H1 (cell line): ENCODE data around the gene BUD23. TPM values are rescaled to one million over a fixed set of nuclear protein-coding genes. Genes with fewer than 3 reads are reported as not detected.

ENCODE experiments used
- CTCF ChIA-PET: fragments of 300-600 bp; sonication (Branson Sonifier 250); formaldehyde crosslinking; loops from one replicate; lab custom pipeline; 2021; ENCODE audit not compliant: partially characterized antibody; lab: Charles Lee
- POLR2A ChIA-PET: fragments of 300-600 bp; sonication (Branson Sonifier 250); formaldehyde crosslinking; loops from one replicate; lab custom pipeline; 2021; ENCODE audit warnings: inconsistent platforms; ENCODE audit not compliant: partially characterized antibody; lab: Charles Lee
- DNase-seq, 2 experiments: peaks; one replicate each; pipeline versions ENCODE4 v3.0.0 to v3.0.0-alpha.2; 2010 to 2022; ENCODE audit warnings: low spot score in 2 of 2, low read depth in 1 of 2, mixed read lengths in 1 of 2
- FAIRE-seq: peaks from 2 replicates; lab custom pipeline; 2011; peaks lifted over from hg19 to GRCh38; lab: Jason Lieb, UNC
- H2AFZ ChIP-seq: 2 replicates; pipeline ENCODE4 v1.8.1; 2012; ENCODE audit warnings: low read length, inconsistent platforms
- H2AK5ac ChIP-seq: 2 replicates; pipeline ENCODE4 v1.6.1; 2013; ENCODE audit warnings: low read depth, low read length
- H2BK120ac ChIP-seq: replicated peaks from 2 replicates; pipeline ENCODE3; 2013; ENCODE audit warnings: low read depth, low read length, inconsistent platforms
- H2BK12ac ChIP-seq: 2 replicates; pipeline ENCODE4 v1.6.1; 2013; ENCODE audit warnings: low read depth, low read length
- H2BK15ac ChIP-seq: 2 replicates; pipeline ENCODE4 v1.6.1; 2013; ENCODE audit warnings: low read length
- H2BK20ac ChIP-seq: 2 replicates; pipeline ENCODE4 v1.6.1; 2013; ENCODE audit warnings: low read length
- H2BK5ac ChIP-seq: 2 replicates; pipeline ENCODE4 v1.6.1; 2013; ENCODE audit warnings: low read depth, low read length
- H3K14ac ChIP-seq: 2 replicates; pipeline ENCODE4 v1.6.1; 2013; ENCODE audit warnings: inconsistent platforms; ENCODE audit not compliant: insufficient read length
- H3K18ac ChIP-seq: 2 replicates; pipeline ENCODE4 v1.6.1; 2013; ENCODE audit warnings: low read length; ENCODE audit errors: extremely low read depth
- H3K23ac ChIP-seq: 2 replicates; pipeline ENCODE4 v1.6.1; 2013; ENCODE audit warnings: inconsistent platforms; ENCODE audit not compliant: insufficient read length
- H3K23me2 ChIP-seq: 2 replicates; pipeline ENCODE4 v1.6.1; 2013; ENCODE audit warnings: low read depth, low read length
- H3K27ac ChIP-seq: 2 replicates; pipeline ENCODE4 v1.6.1; 2011; ENCODE audit warnings: low read depth, low read length, inconsistent platforms
- H3K27me3 ChIP-seq, 4 experiments: replicated peaks in 1 of 4; 1 replicate in 1 of 4; 2 replicates in 3 of 4; pipeline versions ENCODE4 v1.6.1 to v1.8.1; 2011 to 2013; ENCODE audit warnings: low read length in 3 of 4, mild to moderate bottlenecking in 3 of 4, inconsistent platforms in 2 of 4, mixed read lengths in 2 of 4, moderate library complexity in 1 of 4; ENCODE audit not compliant: control insufficient read depth in 3 of 4, insufficient read depth in 3 of 4; ENCODE audit errors: extremely low read depth in 1 of 4
- H3K36me3 ChIP-seq, 4 experiments: 2 replicates each; pipeline versions ENCODE4 v1.6.1 to v1.8.1; 2011 to 2013; ENCODE audit warnings: mild to moderate bottlenecking in 4 of 4, low read length in 3 of 4, moderate library complexity in 2 of 4, control low read depth in 1 of 4, inconsistent platforms in 1 of 4; ENCODE audit not compliant: insufficient read depth in 4 of 4, control insufficient read depth in 2 of 4
- H3K4ac ChIP-seq: replicated peaks from 2 replicates; pipeline ENCODE3; 2013; ENCODE audit warnings: low read length, low read depth, mixed read lengths, inconsistent platforms; ENCODE audit not compliant: insufficient read length
- H3K4me1 ChIP-seq, 4 experiments: replicated peaks in 1 of 4; 1 replicate in 1 of 4; 2 replicates in 3 of 4; pipeline versions ENCODE4 v1.6.1 to v1.8.1; 2011 to 2013; ENCODE audit warnings: low read length in 3 of 4, inconsistent platforms in 2 of 4, mixed read lengths in 1 of 4; ENCODE audit not compliant: insufficient read depth in 4 of 4, control insufficient read depth in 3 of 4
- H3K4me2 ChIP-seq, 2 experiments: 2 replicates each; pipeline versions ENCODE4 v1.6.1 to v1.8.1; 2011 to 2013; ENCODE audit warnings: low read depth in 2 of 2, low read length in 2 of 2, control low read depth in 1 of 2, inconsistent platforms in 1 of 2, mild to moderate bottlenecking in 1 of 2; ENCODE audit not compliant: insufficient read depth in 1 of 2
- H3K4me3 ChIP-seq, 4 experiments: fragments of 200-600, 300-600 bp in 1 of 4; sonication (generic), shearing (Covaris generic), sonication (Bioruptor Twin) in 1 of 4; 2 replicates each; pipeline versions ENCODE4 v1.5.1 to v1.8.1; 2011 to 2016; ENCODE audit warnings: low read length in 4 of 4, low read depth in 3 of 4, control low read depth in 2 of 4, inconsistent platforms in 2 of 4, mild to moderate bottlenecking in 2 of 4, mixed read lengths in 1 of 4, moderate library complexity in 1 of 4; ENCODE audit not compliant: insufficient read depth in 2 of 4; ENCODE audit errors: extremely low read depth in 1 of 4
- H3K56ac ChIP-seq: replicated peaks from 2 replicates; pipeline ENCODE3; 2013; ENCODE audit warnings: low read depth, mild to moderate bottlenecking, mixed read lengths, low read length, inconsistent platforms; ENCODE audit not compliant: insufficient read length
- H3K79me1 ChIP-seq: 2 replicates; pipeline ENCODE4 v1.6.1; 2013; ENCODE audit warnings: low read depth, low read length, control low read depth
- H3K79me2 ChIP-seq, 2 experiments: 2 replicates each; pipeline versions ENCODE4 v1.6.1 to v1.8.1; 2012 to 2013; ENCODE audit warnings: low read length in 2 of 2, mild to moderate bottlenecking in 2 of 2, inconsistent platforms in 1 of 2; ENCODE audit not compliant: insufficient read depth in 2 of 2, control insufficient read depth in 1 of 2
- H3K9ac ChIP-seq, 4 experiments: replicated peaks in 1 of 4; 1 replicate in 1 of 4; 2 replicates in 3 of 4; pipeline versions ENCODE4 v1.6.1 to v1.8.1; 2011 to 2013; ENCODE audit warnings: low read depth in 3 of 4, low read length in 3 of 4, control low read depth in 2 of 4, mild to moderate bottlenecking in 2 of 4, moderate library complexity in 2 of 4, inconsistent platforms in 1 of 4; ENCODE audit errors: extremely low read depth in 1 of 4
- H3K9me3 ChIP-seq, 2 experiments: 2 replicates each; pipeline versions ENCODE4 v1.6.1 to v1.8.1; 2012 to 2013; ENCODE audit warnings: mild to moderate bottlenecking in 2 of 2, moderate library complexity in 2 of 2, control low read depth in 1 of 2, inconsistent platforms in 1 of 2, low read depth in 1 of 2, low read length in 1 of 2, mixed read lengths in 1 of 2; ENCODE audit not compliant: insufficient read depth in 2 of 2
- H4K20me1 ChIP-seq, 2 experiments: replicated peaks in 1 of 2; 2 replicates each; pipeline versions ENCODE3 to v1.8.1; 2011 to 2013; ENCODE audit warnings: inconsistent platforms in 2 of 2, low read length in 2 of 2, mild to moderate bottlenecking in 1 of 2; ENCODE audit not compliant: insufficient read depth in 2 of 2, control insufficient read depth in 1 of 2
- H4K5ac ChIP-seq: 2 replicates; pipeline ENCODE4 v1.6.1; 2013; ENCODE audit warnings: low read length, low read depth, mixed read lengths, inconsistent platforms; ENCODE audit not compliant: insufficient read length
- H4K8ac ChIP-seq: 2 replicates; pipeline ENCODE4 v1.8.0; 2013; ENCODE audit warnings: mild to moderate bottlenecking, moderate library complexity, low read length, inconsistent platforms; ENCODE audit not compliant: insufficient read depth; ENCODE audit errors: extremely low read depth
- H4K91ac ChIP-seq: replicated peaks from 2 replicates; pipeline ENCODE3; 2013; ENCODE audit warnings: low read length, mixed read lengths, inconsistent platforms; ENCODE audit not compliant: insufficient read length
- ATF3 ChIP-seq: IDR thresholded peaks from 2 replicates; pipeline ENCODE4 v1.6.1; 2011; ENCODE audit warnings: low read depth, mild to moderate bottlenecking, low read length; ENCODE audit not compliant: insufficient read depth
- BCL11A ChIP-seq, 2 experiments: IDR thresholded peaks; one replicate each; pipeline ENCODE4 v1.6.1; 2011; ENCODE audit warnings: low read depth in 2 of 2, low read length in 2 of 2, mild to moderate bottlenecking in 2 of 2
- BRCA1 ChIP-seq: IDR thresholded peaks from 2 replicates; pipeline ENCODE4 v1.6.1; 2012; ENCODE audit warnings: low read depth, low read length, improper control_type of control experiment
- CREB1 ChIP-seq: IDR thresholded peaks from 2 replicates; pipeline ENCODE4 v1.6.1; 2012; ENCODE audit warnings: inconsistent platforms
- E2F6 ChIP-seq: IDR thresholded peaks from 2 replicates; pipeline ENCODE4 v1.6.1; 2012; ENCODE audit warnings: inconsistent platforms
- GTF2F1 ChIP-seq: IDR thresholded peaks from 2 replicates; pipeline ENCODE4 v1.6.1; 2012; ENCODE audit warnings: low read depth, low read length, improper control_type of control experiment, borderline replicate concordance
- KDM4A ChIP-seq: IDR thresholded peaks from one replicate; pipeline ENCODE4 v1.7.1; 2012; ENCODE audit warnings: low read depth, mild to moderate bottlenecking, moderate library complexity, low read length, inconsistent platforms; ENCODE audit not compliant: severe bottlenecking
- POLR2A ChIP-seq, 2 experiments: IDR thresholded peaks; 1 replicate in 1 of 2; 2 replicates in 1 of 2; pipeline ENCODE4 v1.6.1; 2011; ENCODE audit warnings: low read depth in 2 of 2, low read length in 2 of 2, mild to moderate bottlenecking in 2 of 2; ENCODE audit errors: control extremely low read depth in 1 of 2
- SIN3A ChIP-seq, 2 experiments: IDR thresholded peaks in 1 of 2; conservative IDR thresholded peaks in 1 of 2; 2 replicates each; pipeline ENCODE4 v1.6.1; 2011 to 2012; ENCODE audit warnings: low read length in 2 of 2, improper control_type of control experiment in 1 of 2, low read depth in 1 of 2, mild to moderate bottlenecking in 1 of 2
- SIRT6 ChIP-seq: IDR thresholded peaks from one replicate; pipeline ENCODE4 v1.7.1; 2012; ENCODE audit warnings: low read length, inconsistent platforms
- SIX5 ChIP-seq: IDR thresholded peaks from 2 replicates; pipeline ENCODE4 v1.6.1; 2011; ENCODE audit warnings: mild to moderate bottlenecking, low read depth, low read length
- SP2 ChIP-seq: IDR thresholded peaks from 2 replicates; pipeline ENCODE4 v1.6.1; 2012; ENCODE audit warnings: mild to moderate bottlenecking, low read length, inconsistent platforms
- SP4 ChIP-seq: IDR thresholded peaks from 2 replicates; pipeline ENCODE4 v1.6.1; 2012; ENCODE audit warnings: low read length, inconsistent platforms
- TCF12 ChIP-seq: IDR thresholded peaks from 2 replicates; pipeline ENCODE4 v1.6.1; 2011; ENCODE audit warnings: low read depth, mild to moderate bottlenecking, low read length
- WGBS, 2 experiments: shearing (Covaris generic) in 1 of 2; methylation state at CpG; one replicate each; pipeline versions ENCODE4 v1.1.6 to v1.1.7; 2013 to 2015; ENCODE audit warnings: low lambda C conversion rate in 2 of 2, mixed read lengths in 2 of 2, inconsistent platforms in 1 of 2, low coverage in 1 of 2, missing lambda C conversion rate in 1 of 2; ENCODE audit not compliant: insufficient replicate concordance in 2 of 2, insufficient coverage in 1 of 2, insufficient read length in 1 of 2; ENCODE audit errors: extremely low coverage in 1 of 2, missing lambda C conversion rate in 1 of 2; 5-methylcytosine and 5-hydroxymethylcytosine counted together
- polyA plus RNA-seq, 7 experiments: library from polyadenylated mRNA; depleted of rRNA in 3 of 7; stranded (reverse) in 5 of 7; unstranded in 2 of 7; fragments of >200 nt in 5 of 7; fragments of 200-250 nt in 2 of 7; gene quantifications; 1 replicate in 5 of 7; 2 replicates in 1 of 7; 4 replicates in 1 of 7; pipeline versions ENCODE4 v1.2.1 to v1.2.3, GENCODE V29; 2011 to 2013; ENCODE audit warnings: missing spikeins in 2 of 7, mixed read lengths in 2 of 7
- total RNA-seq: library from RNA; stranded (reverse); fragmentation: NEBNext Ultra II Directional; extraction: Animal tissue kit (Norgen Biotek cat#: 25700); gene quantifications from 2 replicates; pipeline ENCODE4 v1.2.1, GENCODE V29; 2021

The BUD23 gene
- total and polyA plus RNA-seq, 2 of the 8 experiments (the other 6 are each of a cell fraction or from before 2014, with no cell fraction given), result 72.3 to 78.4 TPM

DNA sequence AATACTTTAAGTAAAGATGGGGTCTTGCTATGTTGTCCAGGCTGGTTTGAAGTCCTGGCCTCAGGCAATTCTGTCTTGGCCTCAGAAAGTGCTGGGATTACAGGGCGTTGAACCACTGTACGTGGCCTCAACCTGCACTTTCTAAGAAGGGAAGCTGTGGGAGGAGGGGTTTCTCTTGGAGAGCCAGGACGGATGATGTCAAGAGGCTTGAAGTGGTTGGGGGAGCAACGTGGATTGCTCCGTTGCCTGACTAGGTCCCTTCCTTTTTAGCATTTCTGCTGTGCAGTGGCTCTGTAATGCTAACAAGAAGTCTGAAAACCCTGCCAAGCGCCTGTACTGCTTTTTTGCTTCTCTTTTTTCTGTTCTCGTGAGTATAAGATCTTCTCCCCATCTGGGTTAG is 7.2 kb downstream of the BUD23 start:
- Histone ChIP-seq H3K4me3 (no peak overlapping the region), H3K79me2 (peaks cover 0 to 21% of the 10 kb centered on the region in 2 experiments; a peak in 2 of 4 replicates), H2AK5ac (no peak overlapping the region), H3K27ac (no peak overlapping the region), H3K14ac (no peak overlapping the region), H4K20me1 (peaks cover 2 to 9% of the 10 kb centered on the region in 2 experiments), H2BK15ac (no peak overlapping the region), H3K36me3 (peaks cover 23 to 56% (median 41%) of the 10 kb centered on the region in 4 experiments; a peak in 7 of 8 replicates), H3K9ac (no peak overlapping the region), H3K23me2 (no peaks in the 10 kb centered on the region), H3K4me2 (no peak overlapping the region), H3K4me1 (no peaks in the 10 kb centered on the region), H2BK120ac (no peak overlapping the region), H3K79me1 (peaks cover 10% of the 10 kb centered on the region), H4K5ac (no peak overlapping the region), H4K91ac (no peak overlapping the region), H3K18ac (no peak overlapping the region), H2BK12ac (no peak overlapping the region), H4K8ac (no peak overlapping the region), H2BK5ac (no peak overlapping the region), H3K27me3 (no peaks in the 10 kb centered on the region), H3K9me3 (no peaks in the 10 kb centered on the region), H3K23ac (no peak overlapping the region), H3K56ac (no peak overlapping the region), H2BK20ac (no peak overlapping the region), H3K4ac (no peak overlapping the region), H2AFZ (no peak overlapping the region)
- CTCF ChIA-PET, result interaction anchor here (1.0 to 3.8 kb wide), 6 partner anchors 11 to 196 kb away, joined by 3 to 22 read pairs (median 6); partner anchors contain the start of gene VPS37D
- DNase-seq (no peak), FAIRE-seq (no peak)
- POLR2A ChIA-PET, result interaction anchor here (3.9 kb wide), 1 partner anchor 11 kb away, joined by 29 read pairs; no protein-coding TSS in a partner anchor
- WGBS, 2 experiments, result 86% methylated on average over 7 of the region's 7 CpGs; no CpG with 5 or more reads in 1 of the 2 experiments
- TF ChIP-seq SP2, result no peak
- no peak for TF ChIP-seq KDM4A
- TF ChIP-seq SP4, result no peak
- TF ChIP-seq E2F6, result no peak
- no peak for TF ChIP-seq TCF12
- TF ChIP-seq SIX5, result no peak
- TF ChIP-seq SIN3A (conservative IDR thresholded peaks at IDR 0.05 in 1 of 2, IDR thresholded peaks at IDR 0.05 in 1 of 2; ENCODE audit: low read depth in 1 of 2, low read length in 2 of 2), result no peak
- no peak for TF ChIP-seq GTF2F1
- no peak for TF ChIP-seq BCL11A (IDR thresholded peaks at IDR 0.05; ENCODE audit: low read depth in 2 of 2, low read length in 2 of 2)
- TF ChIP-seq BRCA1, result no peak
- no peak for TF ChIP-seq POLR2A (IDR thresholded peaks at IDR 0.05; ENCODE audit: control extremely low read depth in 1 of 2, low read depth in 2 of 2, low read length in 2 of 2)
- no peak for TF ChIP-seq ATF3
- TF ChIP-seq SIRT6, result no peak
- no peak for TF ChIP-seq CREB1
